Transverse colon (tissue), 4 donors: ENCODE results near the gene C3orf20. TPM values are rescaled to one million over a fixed set of nuclear protein-coding genes. Genes with fewer than 3 reads are reported as not detected.

Experiments
- DNase-seq: peaks from one replicate; pipeline ENCODE4 v3.0.0-alpha.2; 2019
- H3K27ac ChIP-seq, 4 donors: fragments of 200-600 bp; sonication (generic); 2 replicates each; pipeline ENCODE4 v1.5.1; 2016 to 2018; ENCODE audit warnings: inconsistent platforms in 4 of 4
- H3K27me3 ChIP-seq: fragments of 200-600 bp; sonication (generic); 2 replicates; pipeline ENCODE4 v1.5.1; 2017; ENCODE audit warnings: inconsistent platforms
- H3K36me3 ChIP-seq, 4 donors: fragments of 200-600 bp; sonication (generic); 2 replicates each; pipeline ENCODE4 v1.5.1; 2017 to 2019; ENCODE audit warnings: inconsistent platforms in 4 of 4
- H3K4me1 ChIP-seq, 4 donors: fragments of 200-600 bp; sonication (generic); 2 replicates each; pipeline ENCODE4 v1.5.1; 2017 to 2020; ENCODE audit warnings: inconsistent platforms in 4 of 4
- H3K4me3 ChIP-seq, 4 donors: fragments of 200-600 bp; sonication (generic); 1 replicate in 1 of 4; 2 replicates in 3 of 4; pipeline versions ENCODE4 v1.5.1 to v1.6.1; 2017 to 2019; ENCODE audit warnings: inconsistent platforms in 4 of 4
- H3K9me3 ChIP-seq, 2 donors: fragments of 200-600 bp; sonication (generic); 2 replicates each; pipeline ENCODE4 v1.5.1; 2017 to 2019; ENCODE audit warnings: inconsistent platforms in 2 of 2
- CTCF ChIP-seq, 5 experiments: fragments of 200-600 bp in 3 of 5; fragments of 450-650 bp in 2 of 5; sonication (generic) in 3 of 5; IDR thresholded peaks; 1 replicate in 2 of 5; 2 replicates in 3 of 5; pipeline ENCODE4 v1.5.1; 2016 to 2017; ENCODE audit warnings: antibody characterized with exemption in 5 of 5, inconsistent platforms in 3 of 5, mild to moderate bottlenecking in 2 of 5, moderate library complexity in 1 of 5
- EP300 ChIP-seq: sonication (generic); formaldehyde crosslinking; IDR thresholded peaks from one replicate; pipeline ENCODE4 v1.6.1; 2017; ENCODE audit warnings: antibody characterized with exemption, low read depth
- POLR2A ChIP-seq: fragments of 450-650 bp; IDR thresholded peaks from one replicate; pipeline ENCODE4 v1.6.1; 2016; ENCODE audit warnings: antibody characterized with exemption, mild to moderate bottlenecking, moderate library complexity
- POLR2AphosphoS5 ChIP-seq, 3 donors: sonication (generic); formaldehyde crosslinking; IDR thresholded peaks; one replicate each; pipeline ENCODE4 v1.6.1; 2016; ENCODE audit warnings: antibody characterized with exemption in 3 of 3
- WGBS, 2 donors: methylation state at CpG; one replicate each; pipeline ENCODE4 v1.1.5; 2018; ENCODE audit warnings: low coverage in 1 of 2; 5-methylcytosine and 5-hydroxymethylcytosine counted together
- in situ Hi-C, 4 donors: fragments of 200-750 bp; cut with MboI; loops; one replicate each; pipeline versions ENCODE4 v1.15.0 to v1.15.1; 2017; ENCODE audit warnings: low sequenced_read_pairs in 3 of 4, low pct_ligation_motif_present in 1 of 4, low pct_unique_long_range_greater_than_20kb in 1 of 4
- intact Hi-C: fragments of 100-400 bp; cut with DNase I; formaldehyde crosslinking; loops from one replicate; pipeline ENCODE4 v1.15.1; 2023; ENCODE audit warnings: low total_unique reads
- total RNA-seq, 4 donors: library from RNA; depleted of rRNA; stranded (reverse); fragments of >200 nt; gene quantifications; one replicate each; pipeline ENCODE4 v1.1.0, GENCODE V29; 2016

C3orf20 gene
- total RNA-seq, 4 donors from 2014 or later: not detected

GRCh38 chr3:14803981-14804834 lies 129.3 kb downstream of the C3orf20 start:
- peaks cover 0 to 35% (median 9%) of the 10 kb centered on the region in 4 donors for H3K4me1 ChIP-seq
- no peak overlapping the region for H3K4me3 ChIP-seq
- WGBS, 2 donors: 61 to 90% methylated on average over 2 to 11 of the region's 12 CpGs
- H3K27ac ChIP-seq: peak overlapping the region; percentile 33 to 66 (median 36)
- DNase-seq: no peak
- H3K27me3 ChIP-seq: peaks cover 15% of the 10 kb centered on the region
- no peaks in the 10 kb centered on the region for H3K36me3 ChIP-seq
- in situ Hi-C loops (no loop called here), intact Hi-C loops (no loop called here)
- no peak for TF ChIP-seq EP300
- no peak for TF ChIP-seq CTCF (IDR thresholded peaks at IDR 0.05)
- no peak for TF ChIP-seq POLR2AphosphoS5 (IDR thresholded peaks at IDR 0.05)
- no peak for TF ChIP-seq POLR2A
- no peaks in the 10 kb centered on the region for H3K9me3 ChIP-seq

GRCh38 chr3:14804835-14805780 lies 130.2 kb downstream of the C3orf20 start:
- no peaks in the 10 kb centered on the region for H3K9me3 ChIP-seq
- in situ Hi-C loops: no loop called here
- peak overlapping the region in 2 of 4 donors; percentile 13 to 33 for H3K27ac ChIP-seq
- peaks cover 24% of the 10 kb centered on the region for H3K27me3 ChIP-seq
- no peak for DNase-seq
- 60 to 68% methylated on average over 3 to 7 of the region's 7 CpGs for WGBS, 2 donors
- TF ChIP-seq CTCF (IDR thresholded peaks at IDR 0.05): no peak
- TF ChIP-seq POLR2A: no peak
- TF ChIP-seq POLR2AphosphoS5 (IDR thresholded peaks at IDR 0.05): no peak
- no peak for TF ChIP-seq EP300
- intact Hi-C loops: no loop called here
- H3K4me1 ChIP-seq: peaks cover 0 to 30% (median 11%) of the 10 kb centered on the region in 4 donors
- no peaks in the 10 kb centered on the region for H3K36me3 ChIP-seq
- no peak overlapping the region for H3K4me3 ChIP-seq

- Histone ChIP-seq H3K36me3 (no peaks in the 10 kb centered on the region), H3K4me3 (no peak overlapping the region), H3K27me3 (peaks cover 31% of the 10 kb centered on the region), H3K4me1 (peaks cover 0 to 30% (median 16%) of the 10 kb centered on the region in 4 donors), H3K27ac (no peak overlapping the region), H3K9me3 (no peaks in the 10 kb centered on the region)
- in situ Hi-C loops: no loop called here
- intact Hi-C loops: no loop called here
- 43 to 81% methylated on average over 2 to 4 of the region's 4 CpGs for WGBS, 2 donors
- no peak for DNase-seq
- TF ChIP-seq EP300 (no peak), POLR2AphosphoS5 (IDR thresholded peaks at IDR 0.05) (no peak), POLR2A (no peak), CTCF (IDR thresholded peaks at IDR 0.05) (no peak)
Measured at GRCh38 chr3:14805961-14806537, 131.1 kb downstream of the C3orf20 start.
